HG03575 (cell line): ENCODE data around the gene ATP8B3.

ENCODE experiments used
- ATAC-seq: cut with Tn5 transposase; IDR thresholded peaks from one replicate; pipeline ENCODE4 v1.9.1; 2021; ENCODE audit not compliant: unreplicated experiment, insufficient number of reproducible peaks, low FRiP score; ENCODE audit errors: extremely low read depth

The ATP8B3 gene

DNA sequence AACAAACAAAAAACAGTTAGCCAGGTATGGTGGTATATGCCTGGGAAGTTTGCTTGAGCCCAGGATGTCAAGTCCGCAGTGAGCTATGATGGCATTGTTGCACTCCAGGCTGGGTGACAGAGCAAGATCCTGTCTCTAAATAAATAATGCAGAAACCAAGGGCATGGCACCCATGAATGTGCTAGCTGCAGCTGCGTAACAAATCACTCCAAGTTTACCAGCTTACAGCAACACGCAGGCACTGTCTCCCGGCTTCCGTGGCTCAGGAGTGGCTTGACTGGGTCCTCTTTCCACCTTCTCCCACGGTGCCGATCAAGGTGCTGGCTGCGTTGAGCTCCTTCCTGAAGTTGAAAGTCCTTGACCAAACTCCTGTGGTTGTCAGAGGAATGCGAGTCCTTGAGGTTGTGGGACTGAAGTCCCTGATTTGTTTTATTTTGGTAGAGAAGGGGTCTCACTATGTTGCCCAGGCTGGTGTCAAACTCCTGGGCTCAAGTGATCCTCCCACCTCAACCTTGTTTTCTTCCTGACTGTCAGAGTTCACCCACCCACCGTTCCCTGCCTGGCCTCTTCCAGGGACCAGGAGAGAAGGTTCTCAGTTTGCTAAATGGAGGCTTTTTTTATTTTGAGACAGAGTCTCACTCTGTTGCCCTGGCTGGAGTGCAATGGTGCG is 72.0 kb downstream of the ATP8B3 start:
- no peak for ATAC-seq

DNA sequence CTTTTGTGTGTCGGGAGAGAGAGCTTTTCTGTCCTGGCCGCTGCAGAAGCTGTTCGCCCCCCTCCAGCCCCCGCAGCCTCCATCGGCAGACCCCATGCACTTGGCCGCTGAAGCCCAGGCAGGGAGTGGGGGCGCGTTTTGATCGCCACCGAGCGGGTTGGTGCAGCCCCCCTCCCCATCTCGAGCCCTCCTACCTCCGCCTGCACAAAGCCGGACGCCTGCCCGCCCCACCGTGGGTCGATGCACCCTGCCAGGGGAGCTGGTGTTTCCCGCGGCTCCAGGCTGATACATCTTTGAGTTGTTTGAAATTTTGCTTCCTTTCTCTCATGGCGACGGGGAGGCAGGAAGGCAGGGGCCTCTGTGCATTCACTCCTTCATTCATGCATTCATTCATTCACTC is 75.1 kb downstream of the ATP8B3 start:
- no peak for ATAC-seq

DNA sequence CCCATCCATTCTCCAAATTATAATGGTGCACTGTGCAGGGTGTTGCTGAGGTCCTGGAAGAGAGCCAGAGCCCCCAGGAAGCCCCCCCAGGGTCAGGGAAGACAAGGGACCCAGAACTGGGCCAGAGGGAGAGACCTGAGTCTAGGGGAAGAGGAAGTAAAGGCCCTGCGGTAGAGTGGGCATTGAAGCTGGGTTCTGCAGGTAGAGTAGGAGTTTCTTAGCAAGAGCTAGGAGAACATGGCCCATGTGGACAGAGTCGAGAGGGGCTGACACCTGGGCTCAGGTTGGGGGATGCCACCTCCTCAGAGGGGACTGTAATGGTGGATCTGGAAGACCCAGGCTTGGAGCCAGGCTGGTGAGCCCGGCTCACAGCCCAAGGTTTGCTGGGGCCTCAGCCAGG is 75.8 kb downstream of the ATP8B3 start:
- ATAC-seq, result no peak

DNA sequence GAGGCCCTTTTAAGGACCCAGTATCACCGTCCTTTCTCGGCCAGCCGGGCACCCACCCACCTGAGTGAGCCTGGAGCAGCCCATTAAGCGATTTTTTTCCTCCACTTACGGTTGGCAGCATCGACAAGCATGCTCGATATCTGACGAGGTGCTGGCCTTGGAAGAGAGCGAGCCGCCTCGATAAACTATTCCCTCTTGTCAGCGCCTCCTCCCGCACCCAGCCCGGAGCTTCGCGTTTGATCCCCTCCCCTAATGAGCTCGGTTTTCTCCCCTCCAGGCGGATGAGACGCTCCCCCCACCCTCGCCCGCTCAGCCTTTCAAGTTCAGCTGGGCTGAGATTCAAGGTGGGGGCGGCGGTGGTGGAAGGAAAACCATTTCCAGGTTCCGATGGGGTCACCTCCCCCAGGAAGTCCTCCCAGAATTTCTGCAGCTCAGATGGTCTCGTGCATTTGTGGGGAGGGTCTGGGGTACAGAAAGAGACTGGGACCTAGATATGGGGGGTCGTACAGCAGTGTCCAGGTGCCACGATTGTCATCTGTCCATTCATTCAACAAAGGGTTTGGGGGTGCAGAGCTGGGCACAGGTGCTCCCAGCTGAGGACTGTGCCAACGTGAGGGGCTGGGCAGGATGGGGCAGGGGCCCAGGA is 77.6 kb downstream of the ATP8B3 start:
- ATAC-seq, result no peak
